AG09309 (cell line): Measurements from ENCODE around the gene TMEM63B.

ENCODE experiments used
- DNase-seq: peaks from one replicate; pipeline ENCODE4 v3.0.0-alpha.2; 2010; ENCODE audit warnings: low read depth
- H3K4me3 ChIP-seq: 2 replicates; pipeline ENCODE4 v1.5.1; 2011; ENCODE audit warnings: mild to moderate bottlenecking, low read depth, low read length, moderate library complexity; ENCODE audit not compliant: control insufficient read depth
- TF ChIP-seq, protein P1 (sequence below): IDR thresholded peaks from 2 replicates; pipeline ENCODE4 v1.5.1; 2011; ENCODE audit warnings: mild to moderate bottlenecking, low read depth, low read length, inconsistent platforms; ENCODE audit not compliant: insufficient read depth, control insufficient read depth; ENCODE audit errors: missing control alignments

TMEM63B gene

DNA sequence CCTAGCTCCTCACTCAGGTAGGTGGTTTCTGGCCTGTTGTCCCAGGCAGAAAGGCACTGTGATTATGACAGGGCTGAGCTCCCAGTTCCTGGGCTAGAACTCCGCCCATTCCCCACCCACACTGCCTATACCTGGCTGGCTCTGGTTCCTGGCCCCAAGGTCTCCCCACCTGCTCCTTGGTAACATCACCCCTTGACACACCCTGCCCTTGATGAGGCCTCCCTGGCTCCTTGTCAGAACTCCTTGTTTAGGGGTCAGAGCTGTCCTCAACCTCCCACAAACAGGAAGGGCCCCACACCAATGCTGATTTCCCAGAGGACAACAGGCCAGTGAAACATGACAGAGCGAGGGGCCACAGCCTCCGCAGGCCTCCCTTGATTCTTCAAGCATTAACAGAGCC is 73.8 kb downstream of the TMEM63B start:
- H3K4me3 ChIP-seq, result no peak overlapping the region
- TF ChIP-seq, protein P1, sequence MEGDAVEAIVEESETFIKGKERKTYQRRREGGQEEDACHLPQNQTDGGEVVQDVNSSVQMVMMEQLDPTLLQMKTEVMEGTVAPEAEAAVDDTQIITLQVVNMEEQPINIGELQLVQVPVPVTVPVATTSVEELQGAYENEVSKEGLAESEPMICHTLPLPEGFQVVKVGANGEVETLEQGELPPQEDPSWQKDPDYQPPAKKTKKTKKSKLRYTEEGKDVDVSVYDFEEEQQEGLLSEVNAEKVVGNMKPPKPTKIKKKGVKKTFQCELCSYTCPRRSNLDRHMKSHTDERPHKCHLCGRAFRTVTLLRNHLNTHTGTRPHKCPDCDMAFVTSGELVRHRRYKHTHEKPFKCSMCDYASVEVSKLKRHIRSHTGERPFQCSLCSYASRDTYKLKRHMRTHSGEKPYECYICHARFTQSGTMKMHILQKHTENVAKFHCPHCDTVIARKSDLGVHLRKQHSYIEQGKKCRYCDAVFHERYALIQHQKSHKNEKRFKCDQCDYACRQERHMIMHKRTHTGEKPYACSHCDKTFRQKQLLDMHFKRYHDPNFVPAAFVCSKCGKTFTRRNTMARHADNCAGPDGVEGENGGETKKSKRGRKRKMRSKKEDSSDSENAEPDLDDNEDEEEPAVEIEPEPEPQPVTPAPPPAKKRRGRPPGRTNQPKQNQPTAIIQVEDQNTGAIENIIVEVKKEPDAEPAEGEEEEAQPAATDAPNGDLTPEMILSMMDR, result no peak
- DNase-seq, result no peak

DNA sequence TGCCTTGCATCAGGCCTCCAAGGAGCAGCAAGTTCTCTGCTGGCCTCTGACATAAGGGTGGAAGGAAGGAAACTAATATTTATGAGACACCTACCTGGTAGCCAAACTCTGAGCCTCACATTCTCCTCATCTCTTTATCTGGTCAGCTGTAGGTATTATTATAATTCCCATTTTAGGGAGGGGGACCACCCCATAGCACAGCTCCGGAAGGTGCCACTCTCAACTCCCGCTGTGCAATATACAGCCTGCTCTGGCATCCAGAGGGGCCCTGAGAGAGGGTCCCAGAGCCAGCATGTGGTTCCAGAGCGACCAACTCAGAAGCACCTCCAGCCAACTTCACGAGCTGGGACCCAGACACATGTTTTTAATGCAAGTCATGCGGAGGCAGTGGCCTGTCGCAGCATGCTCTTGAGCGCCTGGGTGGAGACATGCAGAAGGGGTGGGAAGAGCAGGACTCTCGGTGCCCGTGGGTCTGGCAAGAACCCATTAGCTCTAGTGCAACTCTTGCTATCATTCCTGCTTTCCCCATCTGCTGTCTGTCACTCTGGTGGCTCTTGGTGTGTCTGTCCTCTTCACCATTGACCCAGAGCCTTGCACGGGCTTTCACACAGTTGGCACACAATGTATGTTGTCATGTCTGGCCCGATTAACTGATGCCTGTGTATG is 74.4 kb downstream of the TMEM63B start:
- TF ChIP-seq, protein P1, result no peak
- H3K4me3 ChIP-seq, result no peak overlapping the region
- DNase-seq, result no peak

DNA sequence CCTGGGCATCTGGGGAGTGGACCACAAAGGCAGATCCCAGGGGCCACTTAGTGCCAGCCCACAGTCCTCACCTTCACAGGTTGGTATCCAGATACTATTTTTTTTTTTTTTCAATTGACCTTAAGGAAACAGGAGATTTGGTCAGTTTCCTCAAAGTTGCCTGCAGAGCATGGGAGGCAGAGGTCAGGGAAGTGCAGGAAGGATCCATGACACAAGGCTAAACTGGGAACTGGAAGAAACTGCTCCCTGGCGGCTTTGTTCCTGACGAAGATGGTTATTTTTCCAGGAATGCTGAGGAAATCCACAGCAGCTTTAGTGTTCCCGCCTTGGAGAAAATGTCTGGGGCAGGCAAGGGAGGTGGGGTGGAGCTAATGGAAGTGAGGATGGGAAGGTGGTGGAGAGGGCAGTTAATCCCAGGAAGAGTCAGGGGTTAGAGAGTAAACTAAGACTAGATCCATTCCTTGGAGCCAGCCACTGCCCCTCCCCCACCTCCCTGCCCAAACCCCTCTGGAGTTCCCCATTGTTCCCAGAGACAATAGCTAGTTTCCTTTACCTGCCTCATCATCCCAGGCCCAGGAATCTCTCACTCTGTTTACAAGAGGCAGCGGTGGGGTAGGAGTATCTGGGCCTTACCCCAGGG is 75.1 kb downstream of the TMEM63B start:
- TF ChIP-seq, protein P1, result no peak
- H3K4me3 ChIP-seq, result no peak overlapping the region
- no peak for DNase-seq

DNA sequence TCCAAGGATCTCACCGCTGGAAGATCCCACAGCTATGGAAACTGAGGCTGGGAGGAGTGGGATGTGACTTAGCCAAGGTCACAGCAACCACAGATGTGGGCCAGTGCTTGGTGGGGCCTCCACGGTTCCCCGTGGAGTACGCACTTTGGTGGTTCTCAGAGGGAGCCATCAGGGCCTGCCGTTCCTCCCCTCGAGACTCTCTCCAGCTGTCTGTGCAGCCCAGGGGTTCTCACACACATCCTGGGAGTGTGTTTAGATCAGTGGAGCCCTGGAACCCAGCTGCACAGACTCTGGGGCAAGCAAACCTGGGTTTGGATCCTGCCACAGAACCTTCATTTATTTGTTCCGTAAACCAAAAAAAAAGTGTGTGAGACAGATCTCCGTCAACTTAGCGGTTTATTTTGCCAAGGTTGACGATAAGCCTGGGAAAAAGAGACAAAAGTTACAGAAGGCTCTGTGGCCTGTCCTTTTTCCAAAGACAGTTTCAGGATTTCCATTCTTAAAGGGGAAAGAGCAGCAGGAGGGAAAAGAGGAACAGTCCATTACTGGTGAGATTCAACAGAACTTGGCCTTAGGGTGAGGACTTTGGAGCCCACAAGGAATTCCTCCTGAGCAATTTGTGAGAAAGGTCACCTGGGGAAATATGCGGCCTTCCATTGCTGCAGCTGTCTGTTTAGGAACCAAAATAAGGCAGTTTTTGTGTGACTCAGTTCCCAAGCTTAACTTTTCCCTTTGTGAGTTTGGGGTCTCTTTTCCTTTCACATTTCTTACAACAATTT is 75.8 kb downstream of the TMEM63B start:
- no peak for DNase-seq
- TF ChIP-seq, protein P1, result no peak
- H3K4me3 ChIP-seq, result no peak overlapping the region

DNA sequence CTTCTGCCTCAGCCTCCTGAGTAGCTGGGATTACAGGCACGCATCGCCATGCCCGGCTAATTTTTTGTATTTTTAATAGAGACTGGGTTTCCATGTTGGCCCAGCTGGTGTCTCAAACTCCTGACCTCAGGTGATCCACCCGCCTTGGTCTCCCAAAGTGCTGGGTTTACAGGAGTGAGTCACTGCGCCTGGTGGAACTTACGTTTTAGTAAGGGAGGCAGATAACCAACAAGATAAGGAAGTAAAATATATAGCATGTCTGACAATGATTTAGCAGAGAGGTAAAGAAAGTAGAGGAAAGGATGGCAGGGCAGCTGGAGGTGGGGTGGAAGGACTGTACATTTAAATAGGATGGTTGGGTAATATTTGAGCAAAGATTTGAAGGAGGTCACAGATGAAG is 76.6 kb downstream of the TMEM63B start:
- no peak overlapping the region for H3K4me3 ChIP-seq
- TF ChIP-seq, protein P1, result no peak
- DNase-seq, result no peak
